ENCODE results near the gene TTI1. TPM values are rescaled to one million over a fixed set of nuclear protein-coding genes. Genes with fewer than 3 reads are reported as not detected.

Gene TTI1
- total RNA-seq, 1 experiment from 2014 or later: 26.9 TPM

DNA sequence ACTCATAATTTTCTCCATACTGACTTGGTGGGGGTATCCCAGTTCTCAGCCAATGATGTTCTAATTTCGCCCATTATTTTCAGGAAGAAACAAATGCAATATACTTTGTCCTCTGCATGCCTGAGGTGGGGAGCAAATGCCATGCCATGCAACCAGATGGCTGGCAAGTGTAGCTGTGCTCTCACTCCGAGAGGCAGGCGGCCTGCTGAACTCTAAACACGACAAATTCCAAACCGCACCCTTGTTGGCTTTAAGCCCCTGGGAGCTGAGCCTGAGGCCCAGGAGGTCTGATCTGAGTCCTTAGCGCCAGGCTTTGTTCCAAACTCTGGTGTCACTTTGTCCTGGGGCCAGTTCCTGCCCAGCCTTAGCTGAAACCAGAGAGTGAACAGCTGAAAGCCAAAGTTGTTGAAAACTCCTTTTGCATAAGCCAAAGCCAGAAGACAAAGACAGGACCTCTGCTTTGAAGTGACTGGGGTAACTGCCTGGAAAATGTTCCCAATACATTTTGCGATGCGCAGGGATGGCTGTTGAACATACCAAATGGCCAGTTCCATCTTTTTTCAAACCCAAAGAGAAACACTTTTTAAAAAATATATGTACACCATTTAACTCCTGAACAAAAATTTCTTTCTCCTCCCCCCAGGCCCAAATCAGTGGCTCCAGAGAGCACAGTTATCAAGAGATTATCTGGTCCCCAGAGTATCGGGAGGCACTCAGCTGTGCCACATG is 46.2 kb downstream of the TTI1 start:
- no peaks in the 10 kb centered on the region for H3K9me3 ChIP-seq (ENCODE audit: control insufficient read depth in 1 of 2, insufficient read depth in 1 of 2, low read depth in 1 of 2, low read length in 2 of 2)
- H3K9me2 ChIP-seq (ENCODE audit: insufficient read depth): no peaks in the 10 kb centered on the region
- ATAC-seq: no peak
- no TSS peak for BruUV-seq (replicated peaks)
- H3K4me1 ChIP-seq (ENCODE audit: control insufficient read depth in 1 of 2, insufficient read depth in 2 of 2, low read length in 2 of 2): no peaks in the 10 kb centered on the region
- ChIA-PET CTCF (no interaction called here), RAD21 (ENCODE audit: low non-redundant PET in 1 of 2, low total read pairs in 2 of 2, uncharacterized antibody in 2 of 2, unreplicated experiment in 2 of 2) (no interaction called here), POLR2A (no interaction called here)
- no peak overlapping the region for H3K4me3 ChIP-seq (replicated peaks in 1 of 2; ENCODE audit: low read depth in 1 of 2, low read length in 2 of 2)
- no peak overlapping the region for H3K4me2 ChIP-seq (ENCODE audit: low read length)
- intact Hi-C loops (cut with micrococcal nuclease): no loop called here
- H3K27ac ChIP-seq (ENCODE audit: low read depth, low read length): no peak overlapping the region
- peaks cover 21 to 43% of the 10 kb centered on the region in 2 experiments for H3K36me3 ChIP-seq (ENCODE audit: control insufficient read depth in 1 of 2, insufficient read depth in 2 of 2, low read length in 2 of 2)
- TF ChIP-seq EZH2 (IDR thresholded peaks at IDR 0.05) (no peak), ZFX (IDR thresholded peaks at IDR 0.05) (no peak), MAX (IDR thresholded peaks at IDR 0.05) (no peak), ELF1 (IDR thresholded peaks at IDR 0.05; ENCODE audit: borderline replicate concordance, low read depth) (no peak), POLR2AphosphoS5 (IDR thresholded peaks at IDR 0.05; ENCODE audit: low read depth, low read length) (no peak), TCF7L2 (IDR thresholded peaks at IDR 0.05; ENCODE audit: borderline replicate concordance, extremely low read depth, insufficient read depth, insufficient read length) (no peak), RAD21 (IDR thresholded peaks at IDR 0.05; ENCODE audit: low read depth) (no peak), FOSL1 (IDR thresholded peaks at IDR 0.05; ENCODE audit: low read depth) (no peak)
- H3K27me3 ChIP-seq (ENCODE audit: insufficient read depth, low read length): no peaks in the 10 kb centered on the region
- no peaks in the 10 kb centered on the region for H4K20me1 ChIP-seq (ENCODE audit: insufficient read depth)
- H3K79me2 ChIP-seq (ENCODE audit: insufficient read depth, low read length): no peaks in the 10 kb centered on the region
- DNase-seq (ENCODE audit: low read depth, low spot score): no peak
- H2AFZ ChIP-seq (ENCODE audit: low read depth, low read length, poor library complexity, severe bottlenecking): no peak overlapping the region
- H3K9ac ChIP-seq (ENCODE audit: low read length): no peak overlapping the region

DNA sequence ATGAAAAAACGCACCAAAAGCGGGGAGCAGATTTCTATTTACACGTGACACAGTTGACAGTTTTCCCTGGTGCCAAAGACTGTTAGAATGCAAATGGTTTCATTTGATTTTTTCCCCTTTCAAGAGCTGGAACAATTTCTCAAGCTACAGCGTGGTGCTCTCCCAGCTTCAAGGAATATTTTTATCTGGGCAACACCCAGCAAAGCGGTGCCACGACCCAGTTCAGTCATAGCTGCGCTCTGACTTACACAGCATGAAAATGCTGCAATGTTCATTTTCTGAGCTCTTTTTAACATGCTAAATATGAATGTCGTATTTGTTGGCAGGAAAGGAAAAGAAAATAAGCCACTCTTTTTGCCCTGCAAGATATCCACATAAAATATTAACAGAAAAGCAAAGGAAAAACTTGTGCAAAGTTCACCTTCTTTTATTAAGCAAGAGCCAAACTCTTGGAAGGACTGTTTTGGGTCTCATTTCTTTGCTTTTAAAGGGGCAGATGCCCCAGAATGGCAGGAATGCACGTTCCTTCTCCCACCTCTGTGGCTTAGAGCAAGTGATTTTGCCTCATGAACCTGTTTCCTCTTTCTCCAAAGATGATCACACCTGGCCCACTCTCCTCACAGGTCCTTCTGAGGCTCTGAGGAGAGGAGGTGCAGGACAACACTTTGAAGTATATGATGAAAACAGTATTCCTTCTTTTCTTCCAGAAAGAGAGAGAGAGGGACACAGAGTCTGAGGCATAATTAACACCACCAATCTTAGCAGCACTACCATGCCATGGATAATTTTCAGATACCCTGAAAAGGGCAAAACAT is 47.0 kb downstream of the TTI1 start:
- DNase-seq (ENCODE audit: low read depth, low spot score) (no peak), ATAC-seq (no peak)
- RAD21 ChIA-PET (ENCODE audit: low non-redundant PET in 1 of 2, low total read pairs in 2 of 2, uncharacterized antibody in 2 of 2, unreplicated experiment in 2 of 2): no interaction called here
- Histone ChIP-seq H3K9me2 (ENCODE audit: insufficient read depth) (no peaks in the 10 kb centered on the region), H3K9ac (ENCODE audit: low read length) (no peak overlapping the region), H2AFZ (ENCODE audit: low read depth, low read length, poor library complexity, severe bottlenecking) (no peak overlapping the region), H3K4me1 (ENCODE audit: control insufficient read depth in 1 of 2, insufficient read depth in 2 of 2, low read length in 2 of 2) (no peaks in the 10 kb centered on the region), H3K27ac (ENCODE audit: low read depth, low read length) (no peak overlapping the region), H3K36me3 (ENCODE audit: control insufficient read depth in 1 of 2, insufficient read depth in 2 of 2, low read length in 2 of 2) (peaks cover 15 to 43% of the 10 kb centered on the region in 2 experiments), H3K79me2 (ENCODE audit: insufficient read depth, low read length) (no peaks in the 10 kb centered on the region), H3K4me3 (replicated peaks in 1 of 2; ENCODE audit: low read depth in 1 of 2, low read length in 2 of 2) (no peak overlapping the region), H3K27me3 (ENCODE audit: insufficient read depth, low read length) (no peaks in the 10 kb centered on the region), H3K4me2 (ENCODE audit: low read length) (no peak overlapping the region), H3K9me3 (ENCODE audit: control insufficient read depth in 1 of 2, insufficient read depth in 1 of 2, low read depth in 1 of 2, low read length in 2 of 2) (no peaks in the 10 kb centered on the region), H4K20me1 (ENCODE audit: insufficient read depth) (no peaks in the 10 kb centered on the region)
- BruUV-seq (replicated peaks): no TSS peak
- CTCF ChIA-PET: interaction anchor here (0.5 kb wide), 1 partner anchor 44 kb away, joined by 3 read pairs; no protein-coding TSS in a partner anchor
- POLR2A ChIA-PET: no interaction called here
- intact Hi-C loops (cut with micrococcal nuclease): no loop called here
- no peak for TF ChIP-seq ELF1 (IDR thresholded peaks at IDR 0.05; ENCODE audit: borderline replicate concordance, low read depth)
- TF ChIP-seq EGR1 (IDR thresholded peaks at IDR 0.05; ENCODE audit: low read depth): no peak
- TF ChIP-seq, protein P1, sequence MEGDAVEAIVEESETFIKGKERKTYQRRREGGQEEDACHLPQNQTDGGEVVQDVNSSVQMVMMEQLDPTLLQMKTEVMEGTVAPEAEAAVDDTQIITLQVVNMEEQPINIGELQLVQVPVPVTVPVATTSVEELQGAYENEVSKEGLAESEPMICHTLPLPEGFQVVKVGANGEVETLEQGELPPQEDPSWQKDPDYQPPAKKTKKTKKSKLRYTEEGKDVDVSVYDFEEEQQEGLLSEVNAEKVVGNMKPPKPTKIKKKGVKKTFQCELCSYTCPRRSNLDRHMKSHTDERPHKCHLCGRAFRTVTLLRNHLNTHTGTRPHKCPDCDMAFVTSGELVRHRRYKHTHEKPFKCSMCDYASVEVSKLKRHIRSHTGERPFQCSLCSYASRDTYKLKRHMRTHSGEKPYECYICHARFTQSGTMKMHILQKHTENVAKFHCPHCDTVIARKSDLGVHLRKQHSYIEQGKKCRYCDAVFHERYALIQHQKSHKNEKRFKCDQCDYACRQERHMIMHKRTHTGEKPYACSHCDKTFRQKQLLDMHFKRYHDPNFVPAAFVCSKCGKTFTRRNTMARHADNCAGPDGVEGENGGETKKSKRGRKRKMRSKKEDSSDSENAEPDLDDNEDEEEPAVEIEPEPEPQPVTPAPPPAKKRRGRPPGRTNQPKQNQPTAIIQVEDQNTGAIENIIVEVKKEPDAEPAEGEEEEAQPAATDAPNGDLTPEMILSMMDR (IDR thresholded peaks at IDR 0.05 in 2 of 3, conservative IDR thresholded peaks at IDR 0.05 in 1 of 3; ENCODE audit: borderline replicate concordance in 1 of 3, insufficient read depth in 1 of 3, low read depth in 2 of 3, low read length in 2 of 3): no peak
- no peak for TF ChIP-seq EZH2phosphoT487 (IDR thresholded peaks at IDR 0.05; ENCODE audit: borderline replicate concordance)
- no peak for TF ChIP-seq TCF7L2 (IDR thresholded peaks at IDR 0.05; ENCODE audit: borderline replicate concordance, extremely low read depth, insufficient read depth, insufficient read length)
- no peak for TF ChIP-seq EZH2 (IDR thresholded peaks at IDR 0.05)
- no peak for TF ChIP-seq RAD21 (IDR thresholded peaks at IDR 0.05; ENCODE audit: low read depth)
- TF ChIP-seq SP1 (IDR thresholded peaks at IDR 0.05; ENCODE audit: low read depth): no peak
- no peak for TF ChIP-seq JUND (IDR thresholded peaks at IDR 0.05)
- no peak for TF ChIP-seq POLR2AphosphoS5 (IDR thresholded peaks at IDR 0.05; ENCODE audit: low read depth, low read length)
- TF ChIP-seq SRF (IDR thresholded peaks at IDR 0.05; ENCODE audit: low read depth): no peak
- TF ChIP-seq SIN3A (IDR thresholded peaks at IDR 0.05; ENCODE audit: low read depth): no peak
- TF ChIP-seq YY1 (IDR thresholded peaks at IDR 0.05; ENCODE audit: extremely low read depth, insufficient replicate concordance, low read depth, low read length): no peak
- no peak for TF ChIP-seq ATF3 (IDR thresholded peaks at IDR 0.05)
- no peak for TF ChIP-seq POLR2A (IDR thresholded peaks at IDR 0.05; ENCODE audit: borderline replicate concordance, extremely low read depth, insufficient read depth, insufficient read length)
